ENCODE results near the gene CPB2. TPM values are rescaled to one million over a fixed set of nuclear protein-coding genes. Genes with fewer than 3 reads are reported as not detected.

Gene CPB2
- total RNA-seq, 4 donors from 2014 or later = 0.42 to 1.4 TPM; not detected in 2

DNA sequence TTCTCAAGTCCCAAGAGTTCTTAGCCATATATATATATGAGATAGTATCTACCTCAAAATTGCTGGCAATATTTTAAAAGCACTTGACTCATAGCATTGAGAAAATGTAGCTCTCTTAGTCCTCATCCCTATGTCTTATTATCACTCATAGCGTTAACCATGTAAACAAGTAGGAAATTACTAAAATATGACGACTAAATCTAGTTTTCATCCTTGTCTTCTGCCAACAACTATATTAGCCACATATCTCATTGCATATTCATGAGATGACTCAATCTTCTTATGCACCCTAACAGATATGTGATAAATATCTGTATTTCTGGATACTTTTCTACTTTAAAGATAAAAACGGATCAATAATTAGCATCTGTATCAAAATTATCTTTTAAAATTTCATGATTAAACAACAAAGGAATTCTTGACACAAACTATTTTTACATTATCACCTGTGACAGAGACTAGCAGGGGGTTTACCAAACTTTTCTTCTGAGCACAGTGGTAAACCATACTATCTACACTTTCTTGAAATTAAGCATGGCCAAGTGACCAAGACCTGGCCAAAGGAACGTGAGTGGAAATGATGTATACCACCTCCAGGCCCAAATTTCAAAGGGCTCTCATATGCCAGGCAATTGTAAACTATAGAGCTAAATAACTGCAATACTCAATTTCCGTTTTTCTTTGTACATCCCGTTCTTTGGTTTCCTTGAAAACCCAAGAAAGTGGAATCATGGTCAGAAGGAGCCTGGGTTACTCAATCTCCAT is 98.0 kb downstream of the CPB2 start:
- TF ChIP-seq, protein P1, sequence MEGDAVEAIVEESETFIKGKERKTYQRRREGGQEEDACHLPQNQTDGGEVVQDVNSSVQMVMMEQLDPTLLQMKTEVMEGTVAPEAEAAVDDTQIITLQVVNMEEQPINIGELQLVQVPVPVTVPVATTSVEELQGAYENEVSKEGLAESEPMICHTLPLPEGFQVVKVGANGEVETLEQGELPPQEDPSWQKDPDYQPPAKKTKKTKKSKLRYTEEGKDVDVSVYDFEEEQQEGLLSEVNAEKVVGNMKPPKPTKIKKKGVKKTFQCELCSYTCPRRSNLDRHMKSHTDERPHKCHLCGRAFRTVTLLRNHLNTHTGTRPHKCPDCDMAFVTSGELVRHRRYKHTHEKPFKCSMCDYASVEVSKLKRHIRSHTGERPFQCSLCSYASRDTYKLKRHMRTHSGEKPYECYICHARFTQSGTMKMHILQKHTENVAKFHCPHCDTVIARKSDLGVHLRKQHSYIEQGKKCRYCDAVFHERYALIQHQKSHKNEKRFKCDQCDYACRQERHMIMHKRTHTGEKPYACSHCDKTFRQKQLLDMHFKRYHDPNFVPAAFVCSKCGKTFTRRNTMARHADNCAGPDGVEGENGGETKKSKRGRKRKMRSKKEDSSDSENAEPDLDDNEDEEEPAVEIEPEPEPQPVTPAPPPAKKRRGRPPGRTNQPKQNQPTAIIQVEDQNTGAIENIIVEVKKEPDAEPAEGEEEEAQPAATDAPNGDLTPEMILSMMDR (IDR thresholded peaks at IDR 0.05 in 4 of 5, conservative IDR thresholded peaks at IDR 0.05 in 1 of 5) = no peak
- no peak for TF ChIP-seq POLR2A (IDR thresholded peaks at IDR 0.05)
- Histone ChIP-seq H3K4me3 (no peak overlapping the region), H3K9me3 (no peaks in the 10 kb centered on the region), H3K36me3 (peaks cover 0 to 36% of the 10 kb centered on the region in 2 donors), H3K27me3 (no peaks in the 10 kb centered on the region), H3K4me1 (no peaks in the 10 kb centered on the region), H3K27ac (no peak overlapping the region)
- ATAC-seq = no peak
- no peak for DNase-seq
- intact Hi-C loops (cut with DNase I; ENCODE audit: low total_unique reads) = no loop called here
- in situ Hi-C loops (cut with MboI; ENCODE audit: low sequenced_read_pairs in 4 of 4) = no loop called here

DNA sequence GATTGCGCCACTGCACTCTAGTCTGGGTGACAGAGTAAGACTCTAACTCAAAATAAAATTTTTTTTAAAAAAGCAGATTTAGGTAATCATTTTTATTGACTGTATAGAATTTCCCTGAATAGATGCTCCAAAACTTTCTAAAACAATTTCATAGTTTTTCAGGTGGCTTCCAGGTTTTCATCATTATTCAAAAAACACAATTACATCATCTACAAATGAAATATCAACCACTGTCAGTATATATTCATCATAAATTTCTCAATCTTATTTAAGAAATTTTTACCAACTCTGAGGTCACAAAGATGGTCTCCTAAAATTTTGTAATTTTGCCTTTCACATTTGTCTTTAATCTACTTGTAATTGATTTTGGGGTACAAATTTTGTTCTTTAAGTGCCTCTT is 100.3 kb downstream of the CPB2 start:
- intact Hi-C loops (cut with DNase I; ENCODE audit: low total_unique reads) = no loop called here
- in situ Hi-C loops (cut with MboI; ENCODE audit: low sequenced_read_pairs in 4 of 4) = no loop called here

More for the DNA sequence above, 100.3 kb downstream of the CPB2 start:
- TF ChIP-seq POLR2A (IDR thresholded peaks at IDR 0.05) = no peak
- TF ChIP-seq, protein P1 (IDR thresholded peaks at IDR 0.05 in 4 of 5, conservative IDR thresholded peaks at IDR 0.05 in 1 of 5) = no peak
- Histone ChIP-seq H3K9me3 (no peaks in the 10 kb centered on the region), H3K27ac (no peak overlapping the region), H3K4me1 (no peaks in the 10 kb centered on the region), H3K4me3 (no peak overlapping the region), H3K36me3 (peaks cover 0 to 40% of the 10 kb centered on the region in 2 donors), H3K27me3 (no peaks in the 10 kb centered on the region)
- no peak for ATAC-seq
- DNase-seq = no peak

Other genes with a start within 250 kb of the CPB2 start
- 10 to 100 TPM; 14.7 to 20.7 (median 17.1) TPM for gene ZC3H13, start 52.3 kb downstream of the CPB2 start, total RNA-seq
- gene LCP1, start 77.1 kb upstream of the CPB2 start, total RNA-seq = 10 to 100 TPM in 2 of 4 donors, 1 to 10 TPM in 2; 3.7 to 12.5 (median 10.1) TPM
- not detected for gene LRRC63, start 106.9 kb upstream of the CPB2 start, total RNA-seq